Adrenal gland (tissue), 12 donors: Measurements from ENCODE around the gene PCED1B. TPM values are rescaled to one million over a fixed set of nuclear protein-coding genes. Genes with fewer than 3 reads are reported as not detected.
"Not testable (repeated sequence)": the region's sequence is repeated elsewhere in the genome, so short reads cannot be mapped to it uniquely, and the experiment has no call there.

Experiments used
- DNase-seq, 7 donors: peaks; one replicate each; pipeline ENCODE4 v3.0.0-alpha.2; 2019 to 2020
- H3K27ac ChIP-seq, 5 donors: fragments of 200-600 bp; sonication (generic) in 4 of 5; 1 replicate in 3 of 5; 2 replicates in 2 of 5; pipeline versions ENCODE4 v1.5.1 to v1.8.0; 2016 to 2020; ENCODE audit warnings: mild to moderate bottlenecking in 1 of 5
- H3K27me3 ChIP-seq: fragments of 200-600 bp; 2 replicates; pipeline ENCODE4 v1.8.0; 2021
- H3K36me3 ChIP-seq, 2 donors: fragments of 200-600 bp; replicated peaks in 1 of 2; 1 replicate in 1 of 2; 2 replicates in 1 of 2; pipeline versions ENCODE4 v1.5.1 to v1.8.0; 2018 to 2022
- H3K4me1 ChIP-seq, 2 donors: fragments of 200-600 bp; replicated peaks in 1 of 2; 1 replicate in 1 of 2; 2 replicates in 1 of 2; pipeline versions ENCODE4 v1.5.1 to v1.8.0; 2018 to 2021
- H3K4me3 ChIP-seq, 4 donors: fragments of 200-600 bp; sonication (generic) in 3 of 4; one replicate each; pipeline ENCODE4 v1.5.1; 2016 to 2018
- H3K9me3 ChIP-seq, 3 donors: fragments of 200-600 bp; sonication (generic) in 1 of 3; replicated peaks in 1 of 3; 1 replicate in 2 of 3; 2 replicates in 1 of 3; pipeline versions ENCODE4 v1.5.1 to v1.8.0; 2016 to 2021
- CTCF ChIP-seq, 6 experiments: fragments of 450-650 bp in 4 of 6; fragments of 200-600 bp in 2 of 6; sonication (generic) in 1 of 6; IDR thresholded peaks; 1 replicate in 5 of 6; 2 replicates in 1 of 6; pipeline versions ENCODE4 v1.5.1 to v1.8.0; 2016 to 2021; ENCODE audit warnings: antibody characterized with exemption in 6 of 6, mild to moderate bottlenecking in 2 of 6, moderate library complexity in 1 of 6
- POLR2A ChIP-seq, 2 donors: fragments of 450-650 bp; IDR thresholded peaks; one replicate each; pipeline ENCODE4 v1.6.1; 2017; ENCODE audit warnings: antibody characterized with exemption in 2 of 2, mild to moderate bottlenecking in 2 of 2, moderate library complexity in 1 of 2
- WGBS, 4 donors: extraction: QIAGEN DNeasy Blood & Tissue Kit in 2 of 4; methylation state at CpG; one replicate each; pipeline versions ENCODE4 v1.1.5 to v1.1.7; 2013 to 2017; 5-methylcytosine and 5-hydroxymethylcytosine counted together
- intact Hi-C, 2 donors: fragments of 100-400 bp; cut with DNase I; formaldehyde crosslinking; loops; one replicate each; pipeline versions ENCODE4 v1.14.1 to v1.15.0; 2022 to 2023
- polyA plus RNA-seq, 3 donors: library from polyadenylated mRNA; stranded (reverse); fragments of 200-250 nt in 2 of 3; fragments of 350-450 nt in 1 of 3; fragmentation: Illumina TruSeq in 1 of 3; extraction: RNeasy Lipid Tissue Mini Kit (QIAGEN cat#74804) in 1 of 3; gene quantifications; one replicate each; pipeline ENCODE4 v1.2.3, GENCODE V29; 2013 to 2014
- total RNA-seq, 9 donors: library from RNA; depleted of rRNA in 4 of 9; stranded (reverse); fragments of >200 nt in 4 of 9; fragments of 120-200 nt in 1 of 9; fragmentation: NEBNext Ultra II Directional in 1 of 9; extraction: Animal tissue kit (Norgen Biotek cat#: 25700) in 1 of 9; gene quantifications; one replicate each; pipeline versions ENCODE4 v1.1.0 to v1.2.4, GENCODE V29; 2013 to 2023
- donor health status: healthy with polysubstance abuse.
- donor health status: Bipolar disorder and iron deficiency.
- donor health status: DM: yes; HTN: yes; CAD: no.
- donor health status: DM: no; HTN: no; CAD: no.
- donor health status: DM: no; HTN: no; CAD: no.
- donor health status: DM: yes; HTN: yes; CAD: no.

The PCED1B gene
- total and polyA plus RNA-seq, 12 donors: 8.0 to 110 (median 39.9) TPM

- Histone ChIP-seq H3K4me3 (no peak overlapping the region), H3K36me3 (no peaks in the 10 kb centered on the region), H3K27ac (peak overlapping the region in 1 of 5 donors; percentile 33), H3K4me1 (peaks cover 0 to 5% of the 10 kb centered on the region in 2 donors), H3K9me3 (no peaks in the 10 kb centered on the region), H3K27me3 (no peaks in the 10 kb centered on the region)
- intact Hi-C loops: no loop called here
- TF ChIP-seq POLR2A (IDR thresholded peaks at IDR 0.05) (no peak), CTCF (IDR thresholded peaks at IDR 0.05) (no peak)
- 42 to 72% (median 52%) methylated on average over 4 of the region's 4 CpGs for WGBS, 4 donors
- DNase-seq: peak; percentile 40 to 65 (median 50)
These were observed 38.1 kb upstream of the PCED1B start for GRCh38 chr12:47041327-47041726.

DNA sequence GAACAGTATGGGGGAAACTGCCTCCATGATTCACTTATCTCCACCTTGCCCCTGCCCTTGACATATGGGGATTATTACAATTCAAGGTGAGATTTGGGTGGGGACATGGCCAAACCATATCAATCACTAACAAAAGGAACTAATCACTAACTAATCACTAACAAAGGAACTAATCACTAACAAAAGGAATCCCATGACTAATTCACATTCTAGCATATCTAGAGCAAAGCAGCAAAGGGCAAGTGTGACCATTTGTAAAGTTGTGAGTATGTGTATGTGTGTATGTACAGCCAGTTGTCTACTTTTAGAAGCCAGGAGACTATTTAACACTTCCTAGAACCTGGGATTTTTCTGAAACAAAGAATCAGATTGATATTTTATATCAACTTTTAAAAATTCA, 30.9 kb upstream of the PCED1B start:
- no peak for TF ChIP-seq CTCF (IDR thresholded peaks at IDR 0.05)
- no peak for TF ChIP-seq POLR2A (IDR thresholded peaks at IDR 0.05)
- Histone ChIP-seq H3K4me1 (no peaks in the 10 kb centered on the region), H3K27me3 (no peaks in the 10 kb centered on the region), H3K4me3 (no peak overlapping the region), H3K27ac (no peak overlapping the region), H3K9me3 (peaks cover 0 to 11% (median 0%) of the 10 kb centered on the region in 3 donors), H3K36me3 (no peaks in the 10 kb centered on the region)
- intact Hi-C loops: no loop called here
- DNase-seq: no peak

GRCh38 chr12:47051291-47051690, 28.1 kb upstream of the PCED1B start:
- H3K4me1 ChIP-seq, H3K4me3 ChIP-seq, intact Hi-C loops, DNase-seq, H3K27ac ChIP-seq, H3K27me3 ChIP-seq, H3K36me3 ChIP-seq: not testable (repeated sequence)
- 84 to 86% (median 84%) methylated on average over 3 of the region's 3 CpGs for WGBS, 4 donors
- H3K9me3 ChIP-seq: peaks cover 0 to 11% (median 0%) of the 10 kb centered on the region in 3 donors

- Histone ChIP-seq H3K27ac (no peak overlapping the region), H3K4me3 (no peak overlapping the region), H3K4me1 (peaks cover 0 to 4% of the 10 kb centered on the region in 2 donors), H3K9me3 (peaks cover 0 to 11% (median 0%) of the 10 kb centered on the region in 3 donors), H3K27me3 (no peaks in the 10 kb centered on the region), H3K36me3 (no peaks in the 10 kb centered on the region)
- no peak for DNase-seq
- TF ChIP-seq CTCF (IDR thresholded peaks at IDR 0.05): no peak
- no peak for TF ChIP-seq POLR2A (IDR thresholded peaks at IDR 0.05)
- intact Hi-C loops: no loop called here
- WGBS, 4 donors: 75 to 79% (median 76%) methylated on average over 2 of the region's 2 CpGs
These were observed 27.1 kb upstream of the PCED1B start for GRCh38 chr12:47052274-47052673.

GRCh38 chr12:47053961-47054360, 25.5 kb upstream of the PCED1B start:
- no peak for DNase-seq
- H3K36me3 ChIP-seq: no peaks in the 10 kb centered on the region
- H3K4me3 ChIP-seq: no peak overlapping the region
- no peak overlapping the region for H3K27ac ChIP-seq
- intact Hi-C loops: no loop called here
- H3K9me3 ChIP-seq: peaks cover 0 to 11% (median 0%) of the 10 kb centered on the region in 3 donors
- H3K27me3 ChIP-seq: no peaks in the 10 kb centered on the region
- TF ChIP-seq CTCF (IDR thresholded peaks at IDR 0.05): no peak
- peaks cover 0 to 4% of the 10 kb centered on the region in 2 donors for H3K4me1 ChIP-seq
